Thyroid gland (tissue), 4 donors: Measurements from ENCODE around the gene CDH18. TPM values are rescaled to one million over a fixed set of nuclear protein-coding genes. Genes with fewer than 3 reads are reported as not detected.

Experiments used
- DNase-seq, 2 donors: peaks; one replicate each; pipeline ENCODE4 v3.0.0-alpha.2; 2019
- H3K27ac ChIP-seq, 3 donors: fragments of 200-600 bp; sonication (generic); 1 replicate in 2 of 3; 2 replicates in 1 of 3; pipeline ENCODE4 v1.5.1; 2016 to 2019; ENCODE audit warnings: mild to moderate bottlenecking in 1 of 3, moderate library complexity in 1 of 3
- H3K27me3 ChIP-seq: fragments of 200-600 bp; sonication (generic); one replicate; pipeline ENCODE4 v1.5.1; 2019
- H3K36me3 ChIP-seq, 2 donors: fragments of 200-600 bp; sonication (generic); one replicate each; pipeline ENCODE4 v1.5.1; 2016 to 2019
- H3K4me1 ChIP-seq, 2 donors: fragments of 200-600 bp; sonication (generic); one replicate each; pipeline ENCODE4 v1.5.1; 2017 to 2019
- H3K4me3 ChIP-seq, 3 donors: fragments of 200-600 bp; sonication (generic); replicated peaks in 1 of 3; 1 replicate in 2 of 3; 2 replicates in 1 of 3; pipeline ENCODE4 v1.5.1; 2016; ENCODE audit warnings: mild to moderate bottlenecking in 1 of 3
- H3K9me3 ChIP-seq: fragments of 200-600 bp; sonication (generic); one replicate; pipeline ENCODE4 v1.5.1; 2017
- POLR2A ChIP-seq, 2 donors: fragments of 450-650 bp; IDR thresholded peaks; one replicate each; pipeline ENCODE4 v1.6.1; 2017; ENCODE audit warnings: antibody characterized with exemption in 2 of 2, mild to moderate bottlenecking in 2 of 2, moderate library complexity in 1 of 2
- WGBS, 2 donors: methylation state at CpG; one replicate each; pipeline ENCODE4 v1.1.5; 2017; 5-methylcytosine and 5-hydroxymethylcytosine counted together
- intact Hi-C: fragments of 100-400 bp; cut with DNase I; formaldehyde crosslinking; loops from one replicate; pipeline ENCODE4 v1.15.1; 2023
- total RNA-seq, 4 donors: library from RNA; depleted of rRNA; stranded (reverse); fragments of >200 nt; gene quantifications; one replicate each; pipeline ENCODE4 v1.2.3, GENCODE V29; 2016
- TF ChIP-seq, protein P1 (sequence below), 6 experiments: fragments of 200-600 bp in 3 of 6; fragments of 450-650 bp in 3 of 6; sonication (generic) in 3 of 6; IDR thresholded peaks; one replicate each; pipeline ENCODE4 v1.5.1; 2016 to 2019; ENCODE audit warnings: antibody characterized with exemption in 6 of 6, mild to moderate bottlenecking in 2 of 6, inconsistent platforms in 1 of 6, moderate library complexity in 1 of 6

Gene CDH18
- total RNA-seq, 4 donors from 2014 or later, result not detected

DNA sequence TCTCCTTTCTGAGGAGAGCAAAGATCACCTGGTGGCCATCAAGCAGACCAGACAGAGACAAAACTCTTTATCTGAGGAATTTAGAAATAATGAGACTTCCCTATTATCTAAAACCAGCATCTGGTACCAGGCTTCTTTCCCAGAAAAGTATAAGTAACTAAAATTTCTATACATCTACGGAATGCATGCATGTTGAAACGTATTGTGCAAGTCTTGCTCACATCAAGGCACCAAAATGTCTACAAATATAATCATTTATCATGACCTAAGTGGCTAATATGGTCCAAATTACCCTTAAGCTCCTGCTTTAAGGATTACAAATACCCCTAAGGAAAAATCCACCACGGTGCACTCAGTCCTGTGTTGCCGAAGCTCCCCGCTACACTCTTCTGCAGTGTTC is 286.3 kb downstream of the CDH18 start:
- Histone ChIP-seq H3K27me3 (no peaks in the 10 kb centered on the region), H3K27ac (no peak overlapping the region), H3K9me3 (no peaks in the 10 kb centered on the region), H3K4me1 (no peaks in the 10 kb centered on the region), H3K36me3 (no peaks in the 10 kb centered on the region), H3K4me3 (no peak overlapping the region)
- DNase-seq, result no peak
- TF ChIP-seq, protein P1, sequence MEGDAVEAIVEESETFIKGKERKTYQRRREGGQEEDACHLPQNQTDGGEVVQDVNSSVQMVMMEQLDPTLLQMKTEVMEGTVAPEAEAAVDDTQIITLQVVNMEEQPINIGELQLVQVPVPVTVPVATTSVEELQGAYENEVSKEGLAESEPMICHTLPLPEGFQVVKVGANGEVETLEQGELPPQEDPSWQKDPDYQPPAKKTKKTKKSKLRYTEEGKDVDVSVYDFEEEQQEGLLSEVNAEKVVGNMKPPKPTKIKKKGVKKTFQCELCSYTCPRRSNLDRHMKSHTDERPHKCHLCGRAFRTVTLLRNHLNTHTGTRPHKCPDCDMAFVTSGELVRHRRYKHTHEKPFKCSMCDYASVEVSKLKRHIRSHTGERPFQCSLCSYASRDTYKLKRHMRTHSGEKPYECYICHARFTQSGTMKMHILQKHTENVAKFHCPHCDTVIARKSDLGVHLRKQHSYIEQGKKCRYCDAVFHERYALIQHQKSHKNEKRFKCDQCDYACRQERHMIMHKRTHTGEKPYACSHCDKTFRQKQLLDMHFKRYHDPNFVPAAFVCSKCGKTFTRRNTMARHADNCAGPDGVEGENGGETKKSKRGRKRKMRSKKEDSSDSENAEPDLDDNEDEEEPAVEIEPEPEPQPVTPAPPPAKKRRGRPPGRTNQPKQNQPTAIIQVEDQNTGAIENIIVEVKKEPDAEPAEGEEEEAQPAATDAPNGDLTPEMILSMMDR (IDR thresholded peaks at IDR 0.05), result no peak
- TF ChIP-seq POLR2A (IDR thresholded peaks at IDR 0.05), result no peak
- WGBS, 2 donors, result 92 to 93% methylated on average over 5 of the region's 5 CpGs
- intact Hi-C loops, result no loop called here

DNA sequence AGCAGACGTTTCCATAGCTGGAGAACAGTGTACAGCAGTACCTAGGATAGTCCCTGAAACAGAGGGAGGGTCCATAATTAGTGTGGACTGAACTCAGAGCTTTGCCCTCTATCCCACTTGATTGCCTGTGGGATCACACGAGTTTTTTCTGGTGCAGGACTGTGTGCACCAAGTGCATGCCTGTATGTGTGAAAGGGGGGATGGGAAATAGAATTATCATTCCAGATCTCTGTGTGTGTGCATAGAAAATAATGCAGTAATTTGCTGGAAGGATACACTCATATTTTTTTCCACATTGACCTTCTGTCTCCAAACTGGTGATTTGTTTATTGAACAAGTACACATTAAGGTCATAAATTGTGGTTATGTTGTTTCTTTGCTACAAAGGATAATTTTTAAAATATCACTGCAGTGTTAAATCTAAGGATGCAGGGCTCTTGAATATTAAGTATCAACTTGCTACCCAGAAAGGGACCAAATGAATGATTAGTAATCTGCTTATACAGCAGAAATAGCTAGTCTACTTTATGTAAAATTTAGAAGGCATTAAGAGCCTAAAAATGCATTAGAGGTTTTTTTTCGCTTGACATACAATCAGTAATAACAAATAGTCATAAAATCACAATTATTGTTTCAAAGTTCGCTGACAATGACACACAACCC is 292.9 kb downstream of the CDH18 start:
- intact Hi-C loops, result no loop called here
- Histone ChIP-seq H3K4me1 (no peaks in the 10 kb centered on the region), H3K36me3 (no peaks in the 10 kb centered on the region), H3K27ac (no peak overlapping the region), H3K27me3 (no peaks in the 10 kb centered on the region), H3K4me3 (no peak overlapping the region), H3K9me3 (no peaks in the 10 kb centered on the region)
- no peak for TF ChIP-seq POLR2A (IDR thresholded peaks at IDR 0.05)
- TF ChIP-seq, protein P1 (IDR thresholded peaks at IDR 0.05), result no peak
- 72 to 83% methylated on average over 4 of the region's 4 CpGs for WGBS, 2 donors
- DNase-seq, result no peak

DNA sequence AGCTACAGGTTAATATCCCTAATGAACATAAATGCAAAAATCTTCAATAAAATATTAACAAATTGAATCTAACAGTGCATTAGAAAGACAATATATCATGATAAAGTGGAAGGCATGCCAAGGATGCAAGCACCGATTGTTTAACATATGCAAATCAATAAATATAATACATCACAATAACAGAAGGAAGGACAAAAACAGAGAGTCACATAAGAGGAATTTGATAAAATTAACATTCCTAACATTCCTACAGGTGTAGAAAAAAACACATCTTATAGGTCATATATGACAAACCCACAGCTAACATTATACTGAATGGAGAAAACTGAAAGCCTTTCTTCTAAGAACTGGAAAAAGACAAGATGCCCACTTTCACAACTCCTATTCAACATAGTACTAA is 297.0 kb downstream of the CDH18 start:
- Histone ChIP-seq H3K36me3 (no peaks in the 10 kb centered on the region), H3K9me3 (no peaks in the 10 kb centered on the region), H3K4me1 (no peaks in the 10 kb centered on the region), H3K27me3 (no peaks in the 10 kb centered on the region), H3K27ac (no peak overlapping the region), H3K4me3 (no peak overlapping the region)
- TF ChIP-seq, protein P1 (IDR thresholded peaks at IDR 0.05), result no peak
- TF ChIP-seq POLR2A (IDR thresholded peaks at IDR 0.05), result no peak
- intact Hi-C loops, result no loop called here
- no peak for DNase-seq
- 87 to 93% methylated on average over 1 of the region's 1 CpG for WGBS, 2 donors

DNA sequence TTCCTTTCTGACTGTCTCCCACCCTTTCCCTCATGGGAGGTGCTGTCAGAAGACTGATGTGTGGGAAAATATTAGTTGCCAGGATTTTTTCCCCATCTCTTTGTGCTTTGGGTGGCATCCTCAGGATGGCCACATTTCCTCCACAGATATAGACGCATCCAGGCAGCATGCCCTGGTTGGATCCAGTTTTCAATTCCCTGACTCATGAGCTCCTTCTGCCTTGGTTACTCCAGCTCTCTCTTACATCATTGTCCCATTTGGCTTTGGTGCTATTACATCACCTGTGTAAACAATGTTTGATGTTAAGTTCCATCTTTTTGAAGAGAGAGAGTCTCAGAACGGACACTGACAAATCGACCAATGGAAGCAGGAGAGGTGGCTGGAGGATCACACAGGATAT is 302.5 kb downstream of the CDH18 start:
- DNase-seq, result no peak
- H3K27ac ChIP-seq, result no peak overlapping the region
- no peaks in the 10 kb centered on the region for H3K36me3 ChIP-seq
- H3K4me3 ChIP-seq, result no peak overlapping the region
- intact Hi-C loops, result no loop called here
- no peaks in the 10 kb centered on the region for H3K9me3 ChIP-seq
- no peak for TF ChIP-seq POLR2A (IDR thresholded peaks at IDR 0.05)
- TF ChIP-seq, protein P1 (IDR thresholded peaks at IDR 0.05), result no peak
- WGBS, 2 donors, result 87 to 91% methylated on average over 3 of the region's 3 CpGs
- H3K27me3 ChIP-seq, result no peaks in the 10 kb centered on the region
- H3K4me1 ChIP-seq, result no peaks in the 10 kb centered on the region

DNA sequence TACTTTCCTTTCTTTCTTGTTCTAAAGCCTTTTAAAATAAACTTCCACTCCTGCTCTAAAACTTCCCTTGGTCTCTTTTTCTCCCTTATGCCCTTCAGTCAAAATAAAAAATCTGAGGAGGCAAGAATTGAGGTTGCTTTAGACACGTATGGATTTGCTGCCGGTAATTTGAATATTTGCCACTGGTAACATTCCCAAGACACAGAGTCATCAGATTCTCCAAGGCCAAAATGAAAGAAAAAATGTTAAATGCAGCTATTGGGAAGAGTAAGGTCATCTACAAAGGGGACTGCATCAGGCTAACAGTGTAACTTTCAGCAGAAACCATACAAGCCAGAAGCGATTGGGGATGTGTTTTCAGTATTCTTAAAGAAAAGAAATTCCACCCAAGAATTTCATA is 311.1 kb downstream of the CDH18 start:
- WGBS, 2 donors, result 47 to 54% methylated on average over 3 of the region's 3 CpGs
- intact Hi-C loops, result no loop called here
- H3K4me3 ChIP-seq, result no peak overlapping the region
- H3K9me3 ChIP-seq, result no peaks in the 10 kb centered on the region
- no peak for TF ChIP-seq POLR2A (IDR thresholded peaks at IDR 0.05)
- TF ChIP-seq, protein P1 (IDR thresholded peaks at IDR 0.05), result no peak
- no peaks in the 10 kb centered on the region for H3K27me3 ChIP-seq
- DNase-seq, result no peak
- H3K36me3 ChIP-seq, result no peaks in the 10 kb centered on the region
- H3K4me1 ChIP-seq, result no peaks in the 10 kb centered on the region
- no peak overlapping the region for H3K27ac ChIP-seq
